Measurements from ENCODE around the gene MDM4. TPM values are rescaled to one million over a fixed set of nuclear protein-coding genes. Genes with fewer than 3 reads are reported as not detected.

MDM4 gene
- total RNA-seq, 6 donors from 2014 or later = 40.0 to 167 (median 69.2) TPM

DNA sequence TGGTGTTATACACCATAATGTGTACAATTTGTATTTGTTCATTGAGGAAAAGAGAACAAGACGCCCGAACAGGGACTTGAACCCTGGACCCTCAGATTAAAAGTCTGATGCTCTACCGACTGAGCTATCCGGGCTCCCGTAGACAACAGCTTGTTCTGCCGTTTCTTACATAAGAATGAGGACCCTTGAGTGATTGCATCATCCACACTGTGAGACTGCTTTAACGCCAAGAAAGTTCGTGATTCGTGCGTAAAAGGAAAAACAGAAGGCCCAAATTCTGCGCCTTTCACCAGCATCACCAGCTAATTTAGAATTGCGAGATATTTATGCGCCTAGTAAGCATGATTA, 9.3 kb upstream of the MDM4 start:
- peak in 1 of 2 donors; percentile 84 for DNase-seq
- Histone ChIP-seq H3K4me1 (peaks cover 7 to 17% (median 11%) of the 10 kb centered on the region in 4 donors), H3K36me3 (no peaks in the 10 kb centered on the region), H3K9me3 (no peaks in the 10 kb centered on the region), H3K4me3 (peak overlapping the region; percentile 48 to 59 (median 54)), H3K27me3 (no peaks in the 10 kb centered on the region), H3K27ac (peak overlapping the region; percentile 74 to 95 (median 85))
- peak; percentile 88 for ATAC-seq (ENCODE audit: low FRiP score in 2 of 2)
- WGBS, 2 donors = 0% methylated on average over 13 of the region's 13 CpGs
- peak in 1 of 4 donors; percentile 39 for TF ChIP-seq EP300 (IDR thresholded peaks at IDR 0.05)
- TF ChIP-seq POLR2AphosphoS5 (IDR thresholded peaks at IDR 0.05) = peak; percentile 22 to 70
- TF ChIP-seq CTCF (IDR thresholded peaks at IDR 0.05) = peak in 1 of 6 experiments; percentile 6
- peak in 1 of 4 donors; percentile 30 for TF ChIP-seq POLR2A (IDR thresholded peaks at IDR 0.05)

DNA sequence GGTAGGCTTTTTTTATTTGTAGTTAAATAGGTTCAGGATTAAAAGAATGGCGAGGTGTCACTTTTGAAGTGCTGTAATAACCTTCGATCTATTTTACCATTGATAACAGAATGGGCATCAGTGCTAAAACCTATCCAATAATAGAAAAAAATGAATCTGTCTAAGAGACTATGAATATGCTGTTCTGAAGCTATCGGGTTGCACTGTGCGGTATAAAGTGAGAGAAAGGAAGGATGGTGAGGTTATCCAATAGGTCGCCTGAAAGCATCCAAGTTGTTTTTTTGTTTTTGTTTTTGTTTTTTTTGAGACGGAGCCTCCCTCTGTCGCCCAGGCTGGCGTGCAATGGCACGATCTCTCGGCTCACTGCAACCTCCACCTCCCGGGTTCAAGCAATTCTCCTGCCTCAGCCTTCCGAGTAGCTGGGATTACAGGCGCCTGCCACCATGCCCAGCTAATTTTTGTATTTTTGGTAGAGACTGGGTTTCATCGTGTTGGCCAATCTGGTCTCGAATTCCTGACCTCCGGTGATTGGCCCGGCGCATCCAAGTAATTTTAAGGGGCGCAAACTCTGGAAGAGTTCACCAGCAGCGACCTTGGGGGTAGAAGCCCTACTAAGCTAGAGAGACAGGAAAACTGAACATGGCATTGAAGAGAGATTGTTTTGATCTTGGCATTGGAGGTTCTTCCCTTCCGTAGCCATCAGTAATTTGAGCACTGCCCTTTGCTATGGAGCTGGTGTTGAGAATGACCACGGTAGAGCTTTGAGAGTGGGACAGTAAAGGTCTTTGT, 8.7 kb upstream of the MDM4 start:
- WGBS, 2 donors = 2 to 4% methylated on average over 21 to 22 of the region's 22 CpGs
- ATAC-seq (ENCODE audit: low FRiP score in 2 of 2) (peak; percentile 7 to 46), DNase-seq (no peak)
- Histone ChIP-seq H3K27ac (peak overlapping the region; percentile 74 to 95 (median 85)), H3K4me3 (peak overlapping the region; percentile 48 to 59 (median 54)), H3K4me1 (peaks cover 7 to 17% (median 11%) of the 10 kb centered on the region in 4 donors), H3K9me3 (no peaks in the 10 kb centered on the region), H3K36me3 (no peaks in the 10 kb centered on the region), H3K27me3 (no peaks in the 10 kb centered on the region)
- TF ChIP-seq CTCF (IDR thresholded peaks at IDR 0.05) (no peak), POLR2A (IDR thresholded peaks at IDR 0.05) (no peak), EP300 (IDR thresholded peaks at IDR 0.05) (no peak), POLR2AphosphoS5 (IDR thresholded peaks at IDR 0.05) (no peak)

- TF ChIP-seq POLR2A (IDR thresholded peaks at IDR 0.05) = no peak
- TF ChIP-seq CTCF (IDR thresholded peaks at IDR 0.05) = no peak
- TF ChIP-seq POLR2AphosphoS5 (IDR thresholded peaks at IDR 0.05) = no peak
- TF ChIP-seq EP300 (IDR thresholded peaks at IDR 0.05) = no peak
- no peak for DNase-seq
- 85 to 95% methylated on average over 9 of the region's 9 CpGs for WGBS, 2 donors
- H3K9me3 ChIP-seq = no peaks in the 10 kb centered on the region
- H3K27ac ChIP-seq = no peak overlapping the region
- no peaks in the 10 kb centered on the region for H3K27me3 ChIP-seq
- peaks cover 7 to 19% (median 13%) of the 10 kb centered on the region in 4 donors for H3K4me1 ChIP-seq
- no peak overlapping the region for H3K4me3 ChIP-seq
- no peak for ATAC-seq (ENCODE audit: low FRiP score in 2 of 2)
- no peaks in the 10 kb centered on the region for H3K36me3 ChIP-seq
Observed at GRCh38 chr1:204509186-204509635, 7.0 kb upstream of the MDM4 start.

DNA sequence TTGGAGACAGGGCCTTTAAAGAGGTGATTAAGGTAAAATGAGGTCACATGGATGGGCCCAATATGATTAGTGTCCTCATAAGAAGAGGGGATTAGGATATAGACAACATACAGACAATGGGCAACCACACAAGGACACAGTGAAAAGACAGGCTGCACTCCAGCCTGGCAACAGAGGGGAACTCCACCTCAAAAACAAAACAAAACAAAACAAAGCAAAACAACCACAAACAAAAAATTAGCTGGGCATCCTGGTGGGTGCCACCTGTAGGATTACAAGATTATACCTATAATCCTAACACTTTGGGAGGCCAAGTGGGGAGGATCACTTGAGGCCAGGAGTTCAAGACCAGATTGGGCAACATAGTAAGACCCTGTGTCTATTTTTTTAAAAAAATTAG, 4.8 kb upstream of the MDM4 start:
- Histone ChIP-seq H3K36me3 (no peaks in the 10 kb centered on the region), H3K27ac (no peak overlapping the region), H3K27me3 (no peaks in the 10 kb centered on the region), H3K9me3 (no peaks in the 10 kb centered on the region), H3K4me3 (no peak overlapping the region), H3K4me1 (peaks cover 4 to 10% (median 9%) of the 10 kb centered on the region in 4 donors)
- DNase-seq = no peak
- TF ChIP-seq CTCF (IDR thresholded peaks at IDR 0.05) (no peak), POLR2A (IDR thresholded peaks at IDR 0.05) (no peak), EP300 (IDR thresholded peaks at IDR 0.05) (no peak), POLR2AphosphoS5 (IDR thresholded peaks at IDR 0.05) (no peak)
- ATAC-seq (ENCODE audit: low FRiP score in 2 of 2) = no peak

All from upper lobe of left lung (tissue), 6 donors.